Measurements from ENCODE around the gene PRKAG1. TPM values are rescaled to one million over a fixed set of nuclear protein-coding genes. Genes with fewer than 3 reads are reported as not detected.

PRKAG1 gene
- total RNA-seq, 4 donors from 2014 or later = 40.0 to 61.4 (median 49.6) TPM

DNA sequence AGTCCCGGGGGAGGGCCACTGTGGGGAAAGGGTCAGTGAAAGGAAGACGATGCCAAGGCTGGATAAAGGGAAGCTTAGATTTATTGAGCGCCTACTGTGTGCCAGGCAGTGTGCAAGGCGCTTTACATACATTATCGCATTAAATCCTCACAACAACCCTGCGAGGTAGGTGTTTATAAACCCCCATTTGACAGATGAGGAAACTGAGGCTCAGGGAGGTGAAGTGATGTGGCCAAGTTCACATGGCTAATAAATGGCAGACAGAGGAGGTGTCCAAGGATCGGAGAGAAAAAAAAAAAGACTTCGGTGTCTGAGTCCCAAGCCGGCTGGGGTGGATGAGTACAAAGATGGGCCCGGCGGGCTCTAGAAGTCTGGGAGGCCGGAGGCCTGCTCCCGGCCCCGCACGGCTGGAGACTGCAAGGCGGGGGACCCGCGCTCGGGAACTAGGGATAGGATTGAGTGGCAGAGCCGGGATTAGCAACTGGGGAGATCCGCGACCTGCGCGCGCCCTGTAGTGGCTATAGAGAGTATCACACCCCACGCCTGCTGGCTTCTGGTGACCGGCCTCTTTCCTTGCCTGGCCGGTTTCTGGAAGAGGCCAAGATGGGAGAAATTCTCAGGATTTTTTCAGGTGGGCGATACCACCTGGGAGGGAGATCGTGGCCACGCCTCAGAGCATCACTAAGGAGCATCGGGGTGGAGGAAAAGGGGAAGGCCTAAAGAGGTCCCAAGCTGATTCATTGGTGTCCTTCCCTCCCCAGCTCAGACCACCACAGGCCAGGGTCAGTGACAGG is 23.3 kb downstream of the PRKAG1 start:
- Histone ChIP-seq H3K27ac (no peak overlapping the region), H3K36me3 (no peaks in the 10 kb centered on the region), H3K27me3 (peaks cover 44% of the 10 kb centered on the region), H3K4me1 (peaks cover 44% of the 10 kb centered on the region), H3K4me3 (peak overlapping the region; percentile 32), H3K9me3 (no peaks in the 10 kb centered on the region)
- 6% methylated on average over 32 of the region's 32 CpGs for WGBS
- TF ChIP-seq, protein P1, sequence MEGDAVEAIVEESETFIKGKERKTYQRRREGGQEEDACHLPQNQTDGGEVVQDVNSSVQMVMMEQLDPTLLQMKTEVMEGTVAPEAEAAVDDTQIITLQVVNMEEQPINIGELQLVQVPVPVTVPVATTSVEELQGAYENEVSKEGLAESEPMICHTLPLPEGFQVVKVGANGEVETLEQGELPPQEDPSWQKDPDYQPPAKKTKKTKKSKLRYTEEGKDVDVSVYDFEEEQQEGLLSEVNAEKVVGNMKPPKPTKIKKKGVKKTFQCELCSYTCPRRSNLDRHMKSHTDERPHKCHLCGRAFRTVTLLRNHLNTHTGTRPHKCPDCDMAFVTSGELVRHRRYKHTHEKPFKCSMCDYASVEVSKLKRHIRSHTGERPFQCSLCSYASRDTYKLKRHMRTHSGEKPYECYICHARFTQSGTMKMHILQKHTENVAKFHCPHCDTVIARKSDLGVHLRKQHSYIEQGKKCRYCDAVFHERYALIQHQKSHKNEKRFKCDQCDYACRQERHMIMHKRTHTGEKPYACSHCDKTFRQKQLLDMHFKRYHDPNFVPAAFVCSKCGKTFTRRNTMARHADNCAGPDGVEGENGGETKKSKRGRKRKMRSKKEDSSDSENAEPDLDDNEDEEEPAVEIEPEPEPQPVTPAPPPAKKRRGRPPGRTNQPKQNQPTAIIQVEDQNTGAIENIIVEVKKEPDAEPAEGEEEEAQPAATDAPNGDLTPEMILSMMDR (IDR thresholded peaks at IDR 0.05) = peak; percentile 79 to 90
- TF ChIP-seq POLR2AphosphoS5 (IDR thresholded peaks at IDR 0.05) = no peak
- peak; percentile 86 to 90 for DNase-seq (ENCODE audit: low spot score in 2 of 2)

- 40% methylated on average over 27 of the region's 32 CpGs for whole genome bisulfite sequencing
- no peak for DNase-seq (ENCODE audit: low spot score in 2 of 2)
- no peaks in the 10 kb centered on the region for H3K36me3 ChIP-seq
- no peaks in the 10 kb centered on the region for H3K9me3 ChIP-seq
- no peak overlapping the region for H3K4me3 ChIP-seq
- H3K27ac ChIP-seq = no peak overlapping the region
- TF ChIP-seq, protein P1 (IDR thresholded peaks at IDR 0.05) = no peak
- TF ChIP-seq POLR2AphosphoS5 (IDR thresholded peaks at IDR 0.05) (no peak), POLR2A (IDR thresholded peaks at IDR 0.05) (no peak), EP300 (IDR thresholded peaks at IDR 0.05) (no peak)
- H3K27me3 ChIP-seq = peaks cover 44% of the 10 kb centered on the region
- H3K4me1 ChIP-seq = peaks cover 36% of the 10 kb centered on the region
These were observed 24.1 kb downstream of the PRKAG1 start for GRCh38 chr12:48994224-48995085.

DNA sequence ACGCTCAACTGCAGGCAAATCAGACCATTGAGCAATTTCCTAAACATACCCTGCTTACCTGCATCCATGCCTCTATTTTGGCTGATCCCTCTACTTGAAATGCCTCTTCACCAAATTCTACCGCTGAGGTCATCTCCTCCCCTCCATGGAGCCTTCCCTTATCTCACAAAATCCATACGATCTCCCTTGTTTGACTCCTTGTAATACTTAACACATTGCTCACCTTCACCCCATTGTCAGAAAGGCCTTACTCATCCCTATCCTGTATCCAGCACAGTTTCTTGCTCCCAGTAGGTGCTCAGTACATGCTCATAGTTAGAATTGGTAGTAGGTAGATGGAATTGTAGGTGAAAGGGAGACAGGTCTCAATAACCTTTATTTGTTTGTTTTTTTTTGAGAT is 24.8 kb downstream of the PRKAG1 start:
- DNase-seq (ENCODE audit: low spot score in 2 of 2) = no peak
- H3K4me3 ChIP-seq = no peak overlapping the region
- no peaks in the 10 kb centered on the region for H3K36me3 ChIP-seq
- H3K27me3 ChIP-seq = peaks cover 48% of the 10 kb centered on the region
- H3K27ac ChIP-seq = no peak overlapping the region
- no peaks in the 10 kb centered on the region for H3K9me3 ChIP-seq
- peaks cover 29% of the 10 kb centered on the region for H3K4me1 ChIP-seq
- TF ChIP-seq EP300 (IDR thresholded peaks at IDR 0.05) (no peak), POLR2AphosphoS5 (IDR thresholded peaks at IDR 0.05) (no peak), POLR2A (IDR thresholded peaks at IDR 0.05) (no peak)
- TF ChIP-seq, protein P1 (IDR thresholded peaks at IDR 0.05) = no peak
- 82% methylated on average over 3 of the region's 3 CpGs for WGBS

- TF ChIP-seq, protein P1 (IDR thresholded peaks at IDR 0.05) = no peak
- TF ChIP-seq POLR2A (IDR thresholded peaks at IDR 0.05) (no peak), POLR2AphosphoS5 (IDR thresholded peaks at IDR 0.05) (no peak), EP300 (IDR thresholded peaks at IDR 0.05) (no peak)
- no peak for DNase-seq (ENCODE audit: low spot score in 2 of 2)
- no peaks in the 10 kb centered on the region for H3K9me3 ChIP-seq
- peaks cover 55% of the 10 kb centered on the region for H3K27me3 ChIP-seq
- 63% methylated on average over 8 of the region's 8 CpGs for WGBS
- no peak overlapping the region for H3K27ac ChIP-seq
- no peak overlapping the region for H3K4me3 ChIP-seq
- peaks cover 12% of the 10 kb centered on the region for H3K4me1 ChIP-seq
- no peaks in the 10 kb centered on the region for H3K36me3 ChIP-seq
These were observed 27.1 kb downstream of the PRKAG1 start for GRCh38 chr12:48991247-48992050.
